SK-MEL-5 (cell line): Measurements from ENCODE around the gene LGALS7B. TPM values are rescaled to one million over a fixed set of nuclear protein-coding genes. Genes with fewer than 3 reads are reported as not detected.

ENCODE experiments used
- DNase-seq: peaks from one replicate; pipeline ENCODE4 v3.0.0-alpha.2; 2016; ENCODE audit warnings: low read depth, low spot score
- in situ Hi-C: cut with HindIII; loops from 2 replicates; pipeline ENCODE4 v1.10.0; 2016; ENCODE audit warnings: low sequenced_read_pairs, high pct_unique_total_duplicates, low pct_unique_long_range_greater_than_20kb
- small RNA-seq, 2 experiments: library from RNA; depleted of rRNA; stranded (forward); fragments of <200 nt; gene quantifications; one replicate each; pipeline ENCODE3, GENCODE V24; 2014
- total RNA-seq: library from RNA; depleted of rRNA; stranded (reverse); fragments of >200 nt; shearing (Covaris generic); gene quantifications from 2 replicates; pipeline ENCODE4 v1.2.3, GENCODE V29; 2014; rRNA removed

Gene LGALS7B
- total RNA-seq, 1 experiment from 2014 or later: not detected

DNA sequence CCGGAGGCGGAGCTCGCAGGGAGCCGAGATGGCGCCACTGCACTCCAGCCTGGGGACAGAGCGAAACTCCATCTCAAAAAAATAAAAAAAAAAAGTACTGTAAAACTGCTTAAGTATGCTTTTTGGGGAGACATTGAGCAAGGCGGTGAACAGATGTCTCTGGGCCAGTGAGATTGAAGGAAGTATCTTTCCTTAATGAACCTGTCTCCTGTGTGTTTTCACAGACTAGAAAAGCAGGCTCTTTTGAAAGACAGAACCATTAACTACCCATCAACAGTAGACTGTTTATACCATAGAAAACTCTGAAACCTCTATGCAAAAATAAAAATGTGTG, 44.1 kb downstream of the LGALS7B start:
- in situ Hi-C loops: no loop called here
- DNase-seq: no peak

DNA sequence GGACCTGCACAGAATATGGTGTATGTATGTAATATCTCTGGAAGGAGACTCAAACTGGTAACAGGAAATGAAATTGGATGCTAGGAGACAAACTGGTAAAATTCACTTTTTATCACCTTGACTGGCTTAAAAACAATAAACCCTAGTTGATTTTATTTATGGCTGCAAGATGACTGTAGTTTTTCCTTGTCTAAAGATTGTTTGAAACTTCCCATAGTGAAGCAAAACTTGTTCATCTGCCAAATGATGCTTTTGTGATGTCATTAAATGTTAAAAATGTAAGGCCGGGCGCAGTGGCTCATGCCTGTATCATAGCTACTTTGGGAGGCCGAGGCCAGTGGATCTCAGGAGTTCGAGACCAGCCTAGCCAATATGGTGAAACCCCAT, 45.1 kb downstream of the LGALS7B start:
- in situ Hi-C loops: no loop called here
- DNase-seq: no peak

DNA sequence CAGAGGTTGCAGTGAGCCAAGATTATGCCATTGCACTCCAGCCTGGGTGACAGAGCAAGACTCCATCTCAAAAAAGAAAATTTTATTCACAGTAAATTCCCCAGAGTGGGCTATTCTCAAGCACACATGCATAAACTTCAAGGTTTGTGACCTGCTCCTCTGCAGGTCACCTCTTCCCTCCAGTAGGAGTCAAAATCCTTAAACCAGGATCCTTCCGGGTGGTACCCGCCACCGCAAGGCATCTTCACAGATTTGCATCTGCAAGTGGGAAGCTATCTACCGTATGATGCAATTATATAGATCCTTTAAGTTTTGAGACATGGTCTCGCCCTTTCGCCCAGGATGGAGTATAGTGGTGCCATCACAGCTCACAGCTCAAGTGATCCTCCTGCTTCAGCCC, 45.6 kb downstream of the LGALS7B start:
- DNase-seq: no peak
- in situ Hi-C loops: no loop called here

DNA sequence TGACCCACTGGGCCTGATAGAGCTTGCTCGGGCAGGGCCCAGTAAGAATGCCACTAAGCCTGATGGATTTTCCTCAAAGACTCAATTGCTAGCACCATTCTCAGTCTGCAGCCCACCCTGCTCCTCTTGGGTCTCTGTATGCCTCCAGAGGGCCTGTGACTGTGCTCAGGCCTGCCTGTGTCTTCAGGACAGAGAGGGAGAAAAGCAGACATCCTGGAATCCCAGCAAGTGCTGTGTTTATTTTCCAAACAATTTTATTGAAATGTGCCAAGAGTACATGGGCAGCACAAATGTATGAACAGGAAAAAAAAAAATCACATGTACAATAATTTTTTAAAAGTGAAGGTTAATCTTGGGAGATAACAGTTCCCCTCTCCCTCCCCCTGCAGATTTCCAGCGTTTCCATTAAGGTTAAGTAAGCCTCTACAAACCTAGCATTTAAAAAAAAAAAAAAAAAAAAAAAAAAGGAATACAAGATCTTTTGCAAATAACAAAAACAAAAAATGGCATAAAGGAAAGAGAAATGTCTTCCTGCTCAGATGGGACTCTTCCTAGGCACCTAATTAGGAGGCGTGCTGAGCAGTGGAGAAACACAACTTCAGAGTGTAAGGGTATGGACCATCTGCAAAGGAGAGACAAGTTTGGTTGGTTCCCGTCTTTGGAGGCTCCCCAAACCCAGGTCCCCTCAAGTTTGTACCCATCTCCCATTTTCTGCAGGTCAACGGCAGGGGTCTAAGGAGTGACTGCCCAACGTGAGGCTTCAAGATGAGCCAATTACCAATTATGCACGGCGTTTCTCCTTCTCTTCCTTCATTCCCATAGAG, 47.4 kb downstream of the LGALS7B start:
- DNase-seq: no peak
- in situ Hi-C loops: no loop called here

DNA sequence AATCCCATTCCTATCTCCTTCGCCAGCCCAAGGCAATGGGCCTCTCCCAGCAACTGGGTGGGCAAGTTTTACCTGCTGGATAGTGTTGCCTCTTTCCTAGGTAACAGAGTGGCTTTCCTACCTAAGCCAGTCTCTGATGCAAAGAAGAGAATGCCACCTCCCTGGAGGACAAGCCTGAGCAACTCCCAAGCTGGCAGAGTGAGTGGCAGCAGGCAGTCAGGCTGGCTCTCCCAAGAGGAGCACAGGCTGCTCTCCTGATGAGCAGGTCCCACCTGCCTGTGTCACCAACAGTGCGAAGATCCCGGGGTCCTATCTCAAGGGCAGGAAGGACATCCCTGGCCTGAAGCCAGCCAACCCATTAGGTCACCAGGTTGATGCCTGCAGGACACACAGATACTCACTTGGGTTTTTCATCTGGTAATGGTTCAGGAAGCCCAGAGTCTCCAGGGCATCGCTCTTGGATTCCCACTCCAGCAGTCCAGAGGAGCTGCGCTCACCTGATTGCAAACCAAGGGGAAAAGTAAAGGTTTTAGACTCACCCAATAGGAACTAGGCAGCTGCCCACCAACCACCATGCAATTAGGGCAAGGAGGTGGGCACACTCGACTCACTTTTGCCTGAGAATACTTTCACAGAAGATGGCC, 48.1 kb downstream of the LGALS7B start:
- in situ Hi-C loops: no loop called here
- no peak for DNase-seq

DNA sequence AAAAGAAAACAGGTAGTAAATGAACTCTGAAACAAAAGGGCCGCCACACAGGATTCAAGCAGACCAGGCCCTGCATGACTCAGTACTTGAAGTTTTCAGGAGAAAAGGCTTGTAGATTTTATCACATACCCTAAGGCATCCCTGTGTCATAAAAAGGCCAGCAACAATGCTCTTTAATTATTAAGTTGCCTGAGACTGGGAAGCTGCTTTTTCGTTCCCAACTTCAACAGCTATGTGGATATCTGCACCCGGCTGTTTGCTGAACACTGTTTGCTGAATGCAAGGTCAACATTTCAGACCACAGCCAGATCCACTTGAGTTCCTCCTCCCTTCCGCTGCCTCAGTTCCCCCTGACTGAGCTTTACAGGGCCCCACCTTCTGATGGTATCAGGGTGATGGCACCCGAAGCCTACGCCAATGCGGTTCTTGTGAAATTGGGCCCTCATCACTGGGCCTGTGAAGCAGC, 48.7 kb downstream of the LGALS7B start:
- in situ Hi-C loops: no loop called here
- DNase-seq: no peak

DNA sequence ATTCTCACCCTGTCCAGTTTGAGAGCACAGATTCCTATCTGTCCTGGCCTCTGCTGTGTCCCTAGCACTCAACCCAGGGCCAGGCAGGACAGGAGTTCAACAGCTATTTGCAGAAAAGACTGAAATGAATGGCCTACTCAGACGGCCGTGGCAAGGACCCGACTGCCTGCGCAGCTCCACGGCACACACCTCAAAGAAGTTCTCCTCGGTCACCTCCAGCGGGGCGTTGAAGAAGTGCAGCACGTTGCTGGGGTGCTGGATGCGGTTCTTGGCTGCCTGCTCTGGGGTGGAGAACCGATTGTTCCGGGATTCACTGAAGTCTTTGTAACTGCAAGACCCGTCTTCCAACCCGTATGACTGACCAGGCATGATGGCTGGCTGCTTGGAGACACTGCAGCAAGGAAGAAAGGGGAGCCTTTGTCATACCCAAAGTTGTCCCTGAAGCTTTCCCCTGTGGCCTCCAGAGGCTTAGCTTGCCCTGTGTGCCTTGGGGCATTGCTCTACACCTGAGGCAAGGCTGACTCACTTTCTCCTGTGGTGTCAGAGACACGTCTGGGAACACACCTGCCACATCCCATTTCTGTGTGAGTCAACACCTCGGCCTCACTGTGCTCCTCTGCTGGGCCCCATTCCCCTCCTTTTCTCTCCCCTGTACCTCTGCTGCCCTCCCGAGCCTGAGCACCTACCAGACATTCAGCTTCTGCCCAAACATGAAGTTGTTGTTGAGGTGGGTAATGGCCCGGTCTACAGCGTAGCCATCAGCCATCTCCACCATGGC, 49.4 kb downstream of the LGALS7B start:
- in situ Hi-C loops: no loop called here

DNA sequence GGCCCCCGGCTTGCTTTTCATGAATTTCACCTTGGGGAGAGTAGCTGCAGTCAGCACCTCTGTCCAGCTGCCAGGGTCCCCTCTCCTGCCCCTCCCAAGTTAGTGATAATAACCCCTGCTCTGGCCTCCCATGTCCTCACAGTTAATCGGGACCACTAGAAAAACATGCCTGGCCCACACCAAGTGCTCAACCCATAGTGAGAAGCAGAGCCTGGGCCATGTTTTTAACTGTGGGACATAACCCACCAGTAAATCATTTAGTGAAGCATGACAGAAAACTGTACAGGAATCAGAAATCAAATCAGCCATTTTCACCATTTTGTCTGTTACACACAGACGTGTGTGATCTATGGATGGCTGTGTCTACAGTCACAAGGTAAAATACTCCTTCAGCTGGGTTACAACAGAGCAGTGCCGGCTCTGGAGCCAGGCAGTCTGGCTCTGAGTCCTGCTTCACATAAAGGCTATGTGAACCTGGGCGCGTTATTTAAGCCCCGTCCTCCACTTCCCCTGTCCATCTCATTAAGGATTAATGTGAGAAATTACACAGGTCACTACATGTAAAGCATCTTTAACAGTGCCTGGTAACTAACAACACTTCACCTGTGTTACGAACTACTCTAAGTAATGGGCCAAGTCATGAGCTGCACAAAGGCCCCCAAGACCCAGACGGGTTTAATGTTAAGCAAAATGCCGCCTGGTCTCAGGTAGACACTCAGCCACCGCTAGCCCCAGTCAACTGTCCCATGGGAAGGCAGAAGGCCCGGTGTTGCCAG, 50.2 kb downstream of the LGALS7B start:
- in situ Hi-C loops: no loop called here
- no peak for DNase-seq

More for the DNA sequence above, 49.4 kb downstream of the LGALS7B start:
- DNase-seq: no peak

DNA sequence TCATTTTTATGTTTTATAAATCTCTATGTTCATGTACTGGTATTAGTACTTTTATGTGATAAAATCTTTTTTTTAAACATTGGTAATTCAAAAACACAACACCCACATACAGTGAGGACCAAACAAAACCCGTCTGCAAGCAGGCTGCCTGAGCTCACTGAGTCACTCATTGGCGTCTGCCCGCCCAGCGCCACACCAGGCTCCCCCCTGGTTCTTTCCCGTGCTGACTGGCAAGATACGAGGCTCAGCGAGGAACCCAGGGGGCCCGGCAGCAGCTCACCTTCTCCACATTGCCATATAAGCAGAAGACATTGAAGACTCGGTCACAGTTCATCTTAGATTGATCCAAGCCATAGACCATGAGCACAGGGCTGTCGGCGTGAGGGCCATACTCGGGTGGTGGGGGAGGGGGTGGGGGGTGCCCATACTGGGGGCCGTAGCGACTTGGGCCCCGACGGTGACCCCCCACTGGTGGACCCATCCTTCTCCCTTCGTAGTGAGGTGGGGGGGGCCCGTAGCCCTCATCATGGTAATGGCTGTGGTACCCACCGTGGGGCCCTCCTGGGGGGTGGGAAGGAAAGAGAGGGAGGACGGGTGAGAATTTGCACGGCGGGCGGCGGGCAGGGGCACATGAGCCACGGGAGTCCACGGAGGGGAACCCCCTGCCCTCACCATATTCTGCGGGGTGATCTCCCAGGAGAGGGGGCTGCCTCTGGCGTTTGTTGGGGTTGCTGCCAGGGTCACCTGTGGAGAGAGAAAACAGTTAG, 51.0 kb downstream of the LGALS7B start:
- DNase-seq: no peak
- in situ Hi-C loops: no loop called here

DNA sequence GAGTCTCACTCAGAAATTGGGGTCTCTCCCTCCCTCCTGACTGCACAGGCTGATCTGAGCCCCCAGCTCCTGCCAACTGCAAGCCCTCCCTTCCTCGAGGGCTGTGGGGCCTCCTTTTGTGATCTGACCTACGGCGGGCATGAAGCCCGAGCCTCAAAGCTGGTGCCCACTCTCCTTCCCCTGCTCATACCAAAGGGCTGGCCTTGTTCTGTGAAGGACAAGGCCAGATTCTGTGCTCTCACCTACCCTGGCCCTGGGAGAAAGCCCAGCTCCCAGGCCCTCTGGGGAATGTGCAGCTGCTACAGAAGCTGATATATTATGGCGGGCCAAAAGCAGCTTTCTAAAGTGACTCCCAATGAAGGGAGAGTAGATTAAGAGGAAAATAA, 51.6 kb downstream of the LGALS7B start:
- in situ Hi-C loops: no loop called here
- no peak for DNase-seq

Small RNAs within 50 kb of the gene (small RNA-seq; reads per million reads assigned to genes)
- gene RNU6-140P: 0 to 0.10 reads per million in 2 experiments

Other genes starting within 250 kb of the LGALS7B start
- 0.29 TPM in 1 of 2 replicates, not detected in the other for gene MAP4K1, start 171.2 kb upstream of the LGALS7B start, total RNA-seq
- gene EIF3K, start 170.0 kb upstream of the LGALS7B start, total RNA-seq: 257 and 294 TPM in 2 replicates
- 69.8 and 108 TPM in 2 replicates for gene ACTN4, start 141.6 kb upstream of the LGALS7B start, total RNA-seq
- not detected in 2 replicates for gene CAPN12, start 44.7 kb upstream of the LGALS7B start, total RNA-seq
- gene LGALS7, start 15.7 kb upstream of the LGALS7B start, total RNA-seq: not detected in 2 replicates
- gene LGALS4, start 23.7 kb downstream of the LGALS7B start, total RNA-seq: not detected in 2 replicates
- 36.2 and 46.3 TPM in 2 replicates for gene ECH1, start 42.6 kb downstream of the LGALS7B start, total RNA-seq
- gene HNRNPL, start 60.8 kb downstream of the LGALS7B start, total RNA-seq: 225 and 255 TPM in 2 replicates
- 0.87 and 1.2 TPM in 2 replicates for gene RINL, start 89.1 kb downstream of the LGALS7B start, total RNA-seq
- 37.9 and 39.5 TPM in 2 replicates for gene SIRT2, start 110.4 kb downstream of the LGALS7B start, total RNA-seq
- gene NFKBIB, start 110.8 kb downstream of the LGALS7B start, total RNA-seq: 16.8 and 17.9 TPM in 2 replicates
- gene CCER2, start 123.0 kb downstream of the LGALS7B start, total RNA-seq: not detected in 2 replicates
- 19.0 and 22.7 TPM in 2 replicates for gene SARS2, start 141.6 kb downstream of the LGALS7B start, total RNA-seq
- 73.1 and 83.7 TPM in 2 replicates for gene MRPS12, start 141.7 kb downstream of the LGALS7B start, total RNA-seq
- gene FBXO17, start 186.5 kb downstream of the LGALS7B start, total RNA-seq: 29.0 and 30.3 TPM in 2 replicates
- 0.32 and 1.0 TPM in 2 replicates for gene FBXO27, start 243.3 kb downstream of the LGALS7B start, total RNA-seq